Skeletal muscle satellite cell (primary cell): ENCODE results near the gene RASSF4.

ENCODE experiments used
- H3K27me3 ChIP-seq: 2 replicates; pipeline ENCODE4 v1.7.0; 2013; ENCODE audit warnings: low read length; ENCODE audit not compliant: control insufficient read depth, insufficient read depth
- H3K36me3 ChIP-seq: 2 replicates; pipeline ENCODE4 v1.7.0; 2013; ENCODE audit warnings: mild to moderate bottlenecking, control low read depth, low read length; ENCODE audit not compliant: insufficient read depth
- H3K4me1 ChIP-seq: 2 replicates; pipeline ENCODE4 v1.7.0; 2013; ENCODE audit warnings: low read length; ENCODE audit not compliant: control insufficient read depth, insufficient read depth
- H3K4me2 ChIP-seq: 2 replicates; pipeline ENCODE4 v1.7.0; 2013; ENCODE audit warnings: mild to moderate bottlenecking, low read length
- H3K4me3 ChIP-seq: 2 replicates; pipeline ENCODE4 v1.7.0; 2013; ENCODE audit warnings: low read length
- H3K9ac ChIP-seq: 2 replicates; pipeline ENCODE4 v1.7.0; 2013; ENCODE audit warnings: mild to moderate bottlenecking, low read depth, low read length, moderate library complexity
- H3K9me3 ChIP-seq: replicated peaks from 2 replicates; pipeline ENCODE4 v1.7.0; 2013; ENCODE audit warnings: mild to moderate bottlenecking, control low read depth, low read length

Gene RASSF4

DNA sequence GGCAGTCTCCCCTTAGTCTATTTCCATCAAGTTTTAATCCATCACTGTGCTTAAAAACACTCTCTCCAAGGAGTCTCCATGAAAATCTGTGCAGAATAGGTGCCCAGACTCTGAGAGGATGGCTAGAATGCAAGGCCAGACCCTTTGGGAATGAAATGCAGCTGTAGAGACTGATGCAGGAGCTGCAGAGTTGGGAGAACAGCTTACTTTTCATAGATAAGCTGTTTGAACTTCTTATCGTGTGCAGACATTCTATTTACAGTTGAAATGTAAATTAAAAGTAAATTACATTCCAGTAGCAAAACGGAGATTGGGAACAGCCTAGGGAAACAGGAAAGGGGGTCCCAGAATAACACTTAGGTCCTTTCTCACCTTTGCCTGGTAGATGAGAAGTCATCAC lies 56.0 kb downstream of the RASSF4 start:
- Histone ChIP-seq H3K27me3 (no peaks in the 10 kb centered on the region), H3K9ac (no peak overlapping the region), H3K4me2 (no peak overlapping the region), H3K4me3 (no peak overlapping the region), H3K4me1 (no peaks in the 10 kb centered on the region), H3K9me3 (no peaks in the 10 kb centered on the region), H3K36me3 (no peaks in the 10 kb centered on the region)

DNA sequence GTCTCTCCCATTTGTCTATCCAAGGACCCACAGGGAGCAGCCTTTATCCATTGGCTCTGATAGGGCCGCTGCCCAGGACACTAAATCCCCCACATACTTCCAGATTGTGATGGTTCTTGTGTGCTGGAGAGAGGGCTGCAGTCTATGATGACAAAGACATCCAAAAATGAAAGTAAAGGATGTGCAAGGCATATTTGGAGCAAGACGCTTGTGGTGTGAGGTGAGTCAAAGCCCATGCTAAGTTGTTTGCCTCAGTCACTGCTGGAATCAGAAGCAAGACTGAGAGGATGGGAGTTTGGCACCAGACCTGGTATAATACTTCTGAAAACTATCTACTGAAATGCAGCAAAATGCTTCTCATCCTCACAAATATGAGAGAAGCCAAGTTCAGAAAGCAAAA lies 63.8 kb downstream of the RASSF4 start:
- Histone ChIP-seq H3K4me1 (no peaks in the 10 kb centered on the region), H3K27me3 (no peaks in the 10 kb centered on the region), H3K9ac (no peak overlapping the region), H3K9me3 (no peaks in the 10 kb centered on the region), H3K4me2 (no peak overlapping the region), H3K36me3 (no peaks in the 10 kb centered on the region), H3K4me3 (no peak overlapping the region)

DNA sequence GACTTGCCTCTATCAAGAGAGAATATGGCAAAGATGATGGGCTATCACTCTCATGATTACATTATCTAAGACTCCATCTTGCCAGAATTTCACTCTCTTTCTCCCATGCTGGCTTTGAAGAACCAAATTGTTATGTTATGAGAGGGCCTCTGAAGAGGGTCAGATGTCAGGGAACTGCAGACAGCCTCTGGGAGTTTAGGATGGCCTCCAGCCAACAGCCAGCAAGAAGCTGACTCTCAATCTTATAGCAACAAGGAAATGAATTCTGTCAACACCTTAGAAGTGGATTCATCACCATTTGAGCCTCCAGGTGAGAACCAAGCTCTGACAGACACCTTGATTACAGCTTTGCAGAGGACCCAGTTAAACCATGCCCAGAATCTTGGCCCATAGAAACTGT lies 74.7 kb downstream of the RASSF4 start:
- Histone ChIP-seq H3K27me3 (peaks cover 2% of the 10 kb centered on the region), H3K9ac (no peak overlapping the region), H3K36me3 (no peaks in the 10 kb centered on the region), H3K9me3 (no peaks in the 10 kb centered on the region), H3K4me3 (no peak overlapping the region), H3K4me2 (no peak overlapping the region), H3K4me1 (no peaks in the 10 kb centered on the region)

DNA sequence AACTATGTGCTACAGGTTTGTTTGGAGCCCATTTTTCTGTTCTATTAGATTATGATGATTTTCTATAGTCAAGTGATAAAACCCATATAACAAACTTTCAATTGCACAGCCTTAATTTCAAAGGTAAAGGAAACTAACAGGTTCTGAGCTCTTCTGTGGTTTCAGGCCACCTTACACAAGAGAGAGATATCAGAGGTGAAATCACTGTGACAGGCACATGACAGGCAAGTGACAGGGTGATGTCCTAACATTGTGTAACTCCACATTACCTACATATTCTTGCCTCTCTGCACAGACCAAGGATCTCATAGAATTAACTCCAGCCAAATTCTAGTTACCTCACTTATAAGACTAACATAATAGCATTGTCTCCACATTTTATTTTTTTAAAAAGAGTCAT lies 76.1 kb downstream of the RASSF4 start:
- Histone ChIP-seq H3K4me3 (no peak overlapping the region), H3K4me1 (no peaks in the 10 kb centered on the region), H3K9ac (no peak overlapping the region), H3K27me3 (peaks cover 2% of the 10 kb centered on the region), H3K4me2 (no peak overlapping the region), H3K9me3 (no peaks in the 10 kb centered on the region), H3K36me3 (no peaks in the 10 kb centered on the region)

DNA sequence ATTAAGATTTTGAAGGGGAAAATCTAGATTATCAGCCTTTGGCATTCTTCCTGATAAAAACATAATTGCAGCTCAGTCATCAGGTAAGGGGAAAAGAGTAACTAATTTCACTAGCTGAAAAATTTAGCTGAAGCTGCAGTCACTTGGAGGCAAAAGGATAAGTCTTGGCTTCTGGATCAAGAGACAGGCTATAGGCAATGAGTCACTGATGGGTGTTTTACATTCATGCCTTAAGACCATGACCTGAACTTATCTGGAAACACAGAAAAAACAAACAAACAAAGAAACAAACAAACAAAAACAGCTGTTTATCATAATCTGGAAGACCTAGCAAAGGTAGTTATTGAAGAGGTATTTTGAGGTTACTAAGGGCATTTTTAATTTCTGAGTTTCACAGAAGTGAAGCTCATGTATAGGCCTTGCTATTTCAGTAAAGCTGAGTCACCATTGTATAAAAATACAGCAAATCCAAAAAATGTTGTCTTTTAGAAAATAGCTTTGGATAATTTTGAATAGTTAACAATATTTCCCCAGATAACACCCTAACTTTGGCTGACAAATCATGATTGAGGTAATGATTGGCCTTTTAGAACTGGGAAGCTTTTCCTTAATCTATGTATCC lies 81.4 kb downstream of the RASSF4 start:
- Histone ChIP-seq H3K27me3 (no peaks in the 10 kb centered on the region), H3K4me1 (no peaks in the 10 kb centered on the region), H3K4me3 (no peak overlapping the region), H3K9ac (no peak overlapping the region), H3K9me3 (no peaks in the 10 kb centered on the region), H3K4me2 (no peak overlapping the region), H3K36me3 (no peaks in the 10 kb centered on the region)

DNA sequence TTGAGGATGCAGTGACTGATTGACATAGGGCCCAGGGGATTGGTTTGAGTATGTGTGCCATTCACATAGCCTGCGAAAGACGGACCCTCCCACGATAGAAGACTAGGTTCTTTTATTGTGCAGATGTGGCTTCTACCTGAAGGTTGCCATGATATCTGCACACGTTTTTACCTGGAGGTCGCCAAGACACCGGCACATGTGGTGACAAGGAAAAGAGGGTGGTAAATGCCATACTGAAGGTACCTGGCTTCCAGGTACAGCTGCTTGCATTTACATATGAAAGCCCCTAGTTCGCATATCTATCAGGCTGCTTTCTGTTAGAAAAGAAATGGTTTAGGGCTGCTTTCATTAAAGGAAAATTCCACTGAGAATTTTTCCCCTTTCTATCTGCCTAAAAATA lies 84.7 kb downstream of the RASSF4 start:
- H3K9ac ChIP-seq: no peak overlapping the region
- H3K4me3 ChIP-seq: no peak overlapping the region
- H3K27me3 ChIP-seq: no peaks in the 10 kb centered on the region
- H3K36me3 ChIP-seq: no peaks in the 10 kb centered on the region
- H3K4me2 ChIP-seq: no peak overlapping the region
- no peaks in the 10 kb centered on the region for H3K9me3 ChIP-seq
- H3K4me1 ChIP-seq: no peaks in the 10 kb centered on the region
